ENCODE data around the gene CFAP119.

- no peak for TF ChIP-seq GATA2 (IDR thresholded peaks at IDR 0.05; ENCODE audit: low read depth, low read length)
- TF ChIP-seq GATA3 (IDR thresholded peaks at IDR 0.05; ENCODE audit: low read depth, low read length) = no peak
Measured at GRCh38 chr16:30808146-30808545, 46.3 kb upstream of the CFAP119 start.
